ENCODE measurements around the gene MEDAG. TPM values are rescaled to one million over a fixed set of nuclear protein-coding genes. Genes with fewer than 3 reads are reported as not detected.

The MEDAG gene
- total and polyA plus RNA-seq, 2 donors (not counting 1 experiment from before 2014, with no cell fraction given), result 0.12 TPM; not detected in 1

- intact Hi-C loops (cut with micrococcal nuclease), result no loop called here
- no peaks in the 10 kb centered on the region for H3K36me3 ChIP-seq (replicated peaks in 1 of 2; ENCODE audit: control extremely low read depth in 1 of 2, control insufficient read depth in 1 of 2, extremely low read depth in 1 of 2, insufficient read depth in 2 of 2, low read length in 1 of 2)
- ChIA-PET POLR2A (no interaction called here), CTCF (no interaction called here)
- Mint-ChIP-seq H3K4me1 (no peaks in the 10 kb centered on the region), H3K27me3 (peaks cover 18% of the 10 kb centered on the region), H3K27ac (no peak overlapping the region), H3K9me3 (ENCODE audit: insufficient read depth) (peaks cover 11% of the 10 kb centered on the region), H3K4me3 (no peak overlapping the region)
- H2AFZ ChIP-seq (ENCODE audit: insufficient read depth, low read depth, low read length, poor library complexity, severe bottlenecking), result no peak overlapping the region
- DNase-seq, result no peak
- H3K4me2 ChIP-seq (replicated peaks; ENCODE audit: low read depth, low read length, poor library complexity, severe bottlenecking), result no peak overlapping the region
- no peak overlapping the region for H3K4me3 ChIP-seq (ENCODE audit: control extremely low read depth in 1 of 5, extremely low read depth in 1 of 5, insufficient read depth in 1 of 5, low read depth in 2 of 5, low read length in 4 of 5)
- no peaks in the 10 kb centered on the region for H3K79me2 ChIP-seq (ENCODE audit: control insufficient read depth, insufficient read depth, low read length)
- H3K27ac ChIP-seq (ENCODE audit: low read length in 2 of 2), result no peak overlapping the region
- peaks cover 0 to 16% (median 0%) of the 10 kb centered on the region in 3 donors for H3K9me3 ChIP-seq (ENCODE audit: control extremely low read depth in 1 of 3, control insufficient read depth in 2 of 3, insufficient read depth in 1 of 3, low read length in 2 of 3)
- 95% methylated on average over 4 of the region's 4 CpGs for WGBS (ENCODE audit: insufficient coverage)
- TF ChIP-seq EZH2 (IDR thresholded peaks at IDR 0.05; ENCODE audit: borderline replicate concordance, insufficient read depth, low read depth, low read length, poor library complexity, severe bottlenecking) (no peak), CTCF (IDR thresholded peaks at IDR 0.05) (no peak)
- no peaks in the 10 kb centered on the region for H3K4me1 ChIP-seq (ENCODE audit: control insufficient read depth in 2 of 2, insufficient read depth in 2 of 2, low read length in 2 of 2)
- H3K9ac ChIP-seq (ENCODE audit: low read length), result no peak overlapping the region
- H3K27me3 ChIP-seq (replicated peaks in 1 of 4; ENCODE audit: control extremely low read depth in 1 of 4, control insufficient read depth in 3 of 4, insufficient read depth in 4 of 4, low read length in 3 of 4), result peaks cover 0 to 13% (median 2%) of the 10 kb centered on the region in 4 experiments
- H4K20me1 ChIP-seq (ENCODE audit: control insufficient read depth, insufficient read depth, low read length, poor library complexity, severe bottlenecking), result no peaks in the 10 kb centered on the region
- no peak for ATAC-seq (ENCODE audit: low read depth)
Measured at GRCh38 chr13:30936971-30937370, 30.9 kb downstream of the MEDAG start.

GRCh38 chr13:30943881-30944280 is 37.8 kb downstream of the MEDAG start:
- intact Hi-C loops (cut with micrococcal nuclease), result no loop called here
- no peak overlapping the region for H3K4me3 Mint-ChIP-seq
- Histone ChIP-seq H3K79me2 (ENCODE audit: control insufficient read depth, insufficient read depth, low read length) (no peaks in the 10 kb centered on the region), H3K9ac (ENCODE audit: low read length) (no peak overlapping the region), H3K36me3 (replicated peaks in 1 of 2; ENCODE audit: control extremely low read depth in 1 of 2, control insufficient read depth in 1 of 2, extremely low read depth in 1 of 2, insufficient read depth in 2 of 2, low read length in 1 of 2) (no peaks in the 10 kb centered on the region), H3K4me3 (ENCODE audit: control extremely low read depth in 1 of 5, extremely low read depth in 1 of 5, insufficient read depth in 1 of 5, low read depth in 2 of 5, low read length in 4 of 5) (no peak overlapping the region), H3K27ac (ENCODE audit: low read length in 2 of 2) (no peak overlapping the region), H3K4me2 (replicated peaks; ENCODE audit: low read depth, low read length, poor library complexity, severe bottlenecking) (no peak overlapping the region), H3K9me3 (ENCODE audit: control extremely low read depth in 1 of 3, control insufficient read depth in 2 of 3, insufficient read depth in 1 of 3, low read length in 2 of 3) (no peaks in the 10 kb centered on the region), H3K4me1 (ENCODE audit: control insufficient read depth in 2 of 2, insufficient read depth in 2 of 2, low read length in 2 of 2) (no peaks in the 10 kb centered on the region), H4K20me1 (ENCODE audit: control insufficient read depth, insufficient read depth, low read length, poor library complexity, severe bottlenecking) (no peaks in the 10 kb centered on the region), H3K27me3 (replicated peaks in 1 of 4; ENCODE audit: control extremely low read depth in 1 of 4, control insufficient read depth in 3 of 4, insufficient read depth in 4 of 4, low read length in 3 of 4) (no peaks in the 10 kb centered on the region), H2AFZ (ENCODE audit: insufficient read depth, low read depth, low read length, poor library complexity, severe bottlenecking) (no peak overlapping the region)
- CTCF ChIA-PET, result no interaction called here
- POLR2A ChIA-PET, result no interaction called here
- TF ChIP-seq EZH2 (IDR thresholded peaks at IDR 0.05; ENCODE audit: borderline replicate concordance, insufficient read depth, low read depth, low read length, poor library complexity, severe bottlenecking), result no peak
- TF ChIP-seq CTCF (IDR thresholded peaks at IDR 0.05), result no peak
- peaks cover 2% of the 10 kb centered on the region for H3K9me3 Mint-ChIP-seq (ENCODE audit: insufficient read depth)
- H3K27me3 Mint-ChIP-seq, result peaks cover 15% of the 10 kb centered on the region
- WGBS (ENCODE audit: insufficient coverage), result no CpG with 5 or more reads among the region's 3 CpGs
- DNase-seq (no peak), ATAC-seq (ENCODE audit: low read depth) (no peak)
- no peak overlapping the region for H3K27ac Mint-ChIP-seq
- no peaks in the 10 kb centered on the region for H3K4me1 Mint-ChIP-seq
